ENCODE data around the gene HAAO.

HAAO gene

DNA sequence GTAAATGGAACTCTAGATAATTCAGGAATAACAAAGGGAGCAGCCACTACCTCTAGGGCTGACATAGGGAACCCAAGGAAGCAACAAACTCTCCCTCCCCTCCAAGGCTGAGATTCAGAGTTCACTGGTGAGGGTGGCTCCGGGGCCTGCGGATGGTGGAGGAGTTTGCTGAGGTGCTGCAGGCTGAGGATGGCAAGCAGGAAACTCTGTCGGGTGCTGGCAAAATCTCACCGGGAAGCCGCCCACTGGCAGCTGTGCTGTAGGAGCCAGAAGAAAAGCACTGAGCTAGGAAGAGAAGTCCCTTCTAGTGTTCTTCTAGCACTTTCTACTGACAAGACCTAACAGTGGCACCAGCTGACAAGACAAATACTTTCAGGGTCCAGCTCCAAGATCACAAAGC, 12.5 kb upstream of the HAAO start:
- H3K4me1 ChIP-seq (ENCODE audit: control insufficient read depth, insufficient read depth, low read depth, low read length), result peaks cover 3% of the 10 kb centered on the region
- H2AFZ ChIP-seq (ENCODE audit: low read depth, low read length), result no peak overlapping the region
- no peak overlapping the region for H3K4ac ChIP-seq (ENCODE audit: low read depth in 1 of 2, low read length in 2 of 2)
- peak overlapping the region; percentile 26 to 34 for H3K18ac ChIP-seq (ENCODE audit: low read depth in 1 of 2, low read length in 2 of 2)
- WGBS, result 77% methylated on average over 5 of the region's 5 CpGs
- no peaks in the 10 kb centered on the region for H3K79me1 ChIP-seq (replicated peaks; ENCODE audit: low read length, poor library complexity, severe bottlenecking)
- H3K27ac ChIP-seq (ENCODE audit: low read length, poor library complexity, severe bottlenecking), result no peak overlapping the region
- no peaks in the 10 kb centered on the region for H3K36me3 ChIP-seq (ENCODE audit: control insufficient read depth in 1 of 2, insufficient read depth in 2 of 2, low read depth in 1 of 2, low read length in 2 of 2)
- H2AK5ac ChIP-seq (ENCODE audit: low read length, severe bottlenecking), result no peak overlapping the region
- H3K23ac ChIP-seq (ENCODE audit: low read length in 2 of 2), result no peak overlapping the region
- H2BK15ac ChIP-seq (ENCODE audit: low read depth, poor library complexity, severe bottlenecking), result no peak overlapping the region
- no peaks in the 10 kb centered on the region for H3K9me3 ChIP-seq (ENCODE audit: control insufficient read depth, low read length)
- no peak overlapping the region for H3K4me2 ChIP-seq (ENCODE audit: low read length, poor library complexity, severe bottlenecking)
- no peak overlapping the region for H2BK12ac ChIP-seq (ENCODE audit: low read length in 2 of 2)
- no peak overlapping the region for H3K14ac ChIP-seq (ENCODE audit: low read length in 2 of 2)
- no peak overlapping the region for H3K9ac ChIP-seq (ENCODE audit: low read length)
- H2BK5ac ChIP-seq (ENCODE audit: low read depth, low read length, poor library complexity, severe bottlenecking), result no peak overlapping the region
- no peak overlapping the region for H2BK120ac ChIP-seq (ENCODE audit: low read depth, low read length)
- no peak overlapping the region for H4K91ac ChIP-seq (ENCODE audit: low read length)
- H3K4me3 ChIP-seq (ENCODE audit: insufficient read depth in 1 of 2, low read depth in 1 of 2, low read length in 2 of 2), result no peak overlapping the region
- no peaks in the 10 kb centered on the region for H3K27me3 ChIP-seq (ENCODE audit: control insufficient read depth in 1 of 2, insufficient read depth in 1 of 2, low read length in 2 of 2)
- DNase-seq, result no peak
- H4K8ac ChIP-seq (ENCODE audit: low read length), result no peak overlapping the region

DNA sequence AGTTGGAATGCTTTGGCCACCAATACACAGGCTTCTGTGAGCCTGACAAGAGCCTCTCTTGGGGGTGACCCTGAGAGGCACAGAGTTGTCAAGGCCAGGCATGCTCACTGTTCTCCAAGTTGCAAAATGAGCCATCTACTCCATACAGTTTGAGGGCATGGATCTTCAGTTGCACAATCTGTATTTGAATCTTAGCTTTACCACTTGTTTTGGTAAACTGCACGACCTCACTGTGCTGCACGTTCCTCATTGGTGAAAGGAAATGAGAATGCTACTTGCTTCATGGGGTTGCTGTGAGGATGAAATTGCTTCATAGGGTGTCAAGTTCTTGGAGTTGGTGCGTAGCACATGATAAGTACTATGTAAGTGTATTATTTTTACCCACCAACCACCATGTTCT, 12.0 kb upstream of the HAAO start:
- no peak overlapping the region for H3K27ac ChIP-seq (ENCODE audit: low read length, poor library complexity, severe bottlenecking)
- peak; percentile 88 for DNase-seq
- H3K23ac ChIP-seq (ENCODE audit: low read length in 2 of 2), result no peak overlapping the region
- no peak overlapping the region for H3K9ac ChIP-seq (ENCODE audit: low read length)
- no peak overlapping the region for H2BK12ac ChIP-seq (ENCODE audit: low read length in 2 of 2)
- no peaks in the 10 kb centered on the region for H3K79me1 ChIP-seq (replicated peaks; ENCODE audit: low read length, poor library complexity, severe bottlenecking)
- H3K36me3 ChIP-seq (ENCODE audit: control insufficient read depth in 1 of 2, insufficient read depth in 2 of 2, low read depth in 1 of 2, low read length in 2 of 2), result no peaks in the 10 kb centered on the region
- no peak overlapping the region for H2AFZ ChIP-seq (ENCODE audit: low read depth, low read length)
- 66% methylated on average over 2 of the region's 3 CpGs for WGBS
- no peak overlapping the region for H4K8ac ChIP-seq (ENCODE audit: low read length)
- no peaks in the 10 kb centered on the region for H3K9me3 ChIP-seq (ENCODE audit: control insufficient read depth, low read length)
- H3K4me1 ChIP-seq (ENCODE audit: control insufficient read depth, insufficient read depth, low read depth, low read length), result peaks cover 3% of the 10 kb centered on the region
- H2BK5ac ChIP-seq (ENCODE audit: low read depth, low read length, poor library complexity, severe bottlenecking), result no peak overlapping the region
- H3K14ac ChIP-seq (ENCODE audit: low read length in 2 of 2), result no peak overlapping the region
- no peak overlapping the region for H3K4ac ChIP-seq (ENCODE audit: low read depth in 1 of 2, low read length in 2 of 2)
- H2AK5ac ChIP-seq (ENCODE audit: low read length, severe bottlenecking), result no peak overlapping the region
- no peaks in the 10 kb centered on the region for H3K27me3 ChIP-seq (ENCODE audit: control insufficient read depth in 1 of 2, insufficient read depth in 1 of 2, low read length in 2 of 2)
- no peak overlapping the region for H4K91ac ChIP-seq (ENCODE audit: low read length)
- no peak overlapping the region for H3K18ac ChIP-seq (ENCODE audit: low read depth in 1 of 2, low read length in 2 of 2)
- H3K4me2 ChIP-seq (ENCODE audit: low read length, poor library complexity, severe bottlenecking), result no peak overlapping the region
- no peak overlapping the region for H3K4me3 ChIP-seq (ENCODE audit: insufficient read depth in 1 of 2, low read depth in 1 of 2, low read length in 2 of 2)
- no peak overlapping the region for H2BK120ac ChIP-seq (ENCODE audit: low read depth, low read length)
- no peak overlapping the region for H2BK15ac ChIP-seq (ENCODE audit: low read depth, poor library complexity, severe bottlenecking)

DNA sequence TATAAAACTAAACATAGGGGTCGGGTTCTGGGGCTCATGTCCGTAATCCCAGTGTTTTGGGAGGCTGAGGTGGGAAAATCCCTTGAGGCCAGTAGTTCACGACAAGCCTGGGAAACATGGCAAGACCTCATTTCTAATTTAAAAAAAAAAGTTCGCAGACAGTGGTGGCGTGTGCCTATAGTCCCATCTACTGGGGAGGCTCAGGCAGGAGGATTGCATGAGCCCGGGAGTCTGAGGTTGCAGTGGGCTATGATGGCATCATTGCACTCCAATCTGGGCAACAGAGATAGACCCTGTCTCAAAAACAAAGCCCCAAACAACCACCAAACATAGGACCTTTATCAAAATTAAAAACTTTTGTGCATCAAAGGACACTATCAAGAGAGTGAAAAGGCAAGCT, 9.8 kb upstream of the HAAO start:
- no peak overlapping the region for H2BK120ac ChIP-seq (ENCODE audit: low read depth, low read length)
- no peak overlapping the region for H2BK12ac ChIP-seq (ENCODE audit: low read length in 2 of 2)
- no peaks in the 10 kb centered on the region for H3K4me1 ChIP-seq (ENCODE audit: control insufficient read depth, insufficient read depth, low read depth, low read length)
- no peak overlapping the region for H3K14ac ChIP-seq (ENCODE audit: low read length in 2 of 2)
- H3K27ac ChIP-seq (ENCODE audit: low read length, poor library complexity, severe bottlenecking), result no peak overlapping the region
- no peak overlapping the region for H4K8ac ChIP-seq (ENCODE audit: low read length)
- no peak overlapping the region for H2BK15ac ChIP-seq (ENCODE audit: low read depth, poor library complexity, severe bottlenecking)
- no peak overlapping the region for H2AFZ ChIP-seq (ENCODE audit: low read depth, low read length)
- no peak overlapping the region for H2BK5ac ChIP-seq (ENCODE audit: low read depth, low read length, poor library complexity, severe bottlenecking)
- no peak for DNase-seq
- no peak overlapping the region for H3K4ac ChIP-seq (ENCODE audit: low read depth in 1 of 2, low read length in 2 of 2)
- H3K36me3 ChIP-seq (ENCODE audit: control insufficient read depth in 1 of 2, insufficient read depth in 2 of 2, low read depth in 1 of 2, low read length in 2 of 2), result no peaks in the 10 kb centered on the region
- no peaks in the 10 kb centered on the region for H3K9me3 ChIP-seq (ENCODE audit: control insufficient read depth, low read length)
- no peak overlapping the region for H3K9ac ChIP-seq (ENCODE audit: low read length)
- H3K4me2 ChIP-seq (ENCODE audit: low read length, poor library complexity, severe bottlenecking), result no peak overlapping the region
- H3K18ac ChIP-seq (ENCODE audit: low read depth in 1 of 2, low read length in 2 of 2), result no peak overlapping the region
- no peak overlapping the region for H3K4me3 ChIP-seq (ENCODE audit: insufficient read depth in 1 of 2, low read depth in 1 of 2, low read length in 2 of 2)
- no peak overlapping the region for H4K91ac ChIP-seq (ENCODE audit: low read length)
- 95% methylated on average over 6 of the region's 6 CpGs for WGBS
- no peak overlapping the region for H3K23ac ChIP-seq (ENCODE audit: low read length in 2 of 2)
- no peaks in the 10 kb centered on the region for H3K27me3 ChIP-seq (ENCODE audit: control insufficient read depth in 1 of 2, insufficient read depth in 1 of 2, low read length in 2 of 2)
- H3K79me1 ChIP-seq (replicated peaks; ENCODE audit: low read length, poor library complexity, severe bottlenecking), result no peaks in the 10 kb centered on the region
- no peak overlapping the region for H2AK5ac ChIP-seq (ENCODE audit: low read length, severe bottlenecking)

DNA sequence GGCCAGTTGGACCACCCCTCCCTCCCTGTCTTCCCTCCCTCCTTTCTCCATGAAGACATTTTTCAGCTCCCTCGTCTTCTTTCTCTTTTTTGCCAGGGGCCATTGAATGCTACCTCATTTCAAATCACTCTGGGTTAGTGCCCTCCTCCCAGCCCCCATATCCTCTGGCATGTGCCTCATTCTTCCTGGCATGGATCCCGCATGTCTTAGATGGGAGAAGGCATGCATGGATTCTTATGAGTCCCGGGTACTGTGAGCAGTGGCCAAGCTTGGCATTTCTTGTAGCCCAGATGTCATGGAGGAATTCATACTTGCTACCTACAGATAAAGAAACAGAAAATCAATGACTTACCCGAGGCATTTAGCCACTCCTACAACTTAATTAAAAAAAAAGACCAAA, 9.0 kb upstream of the HAAO start:
- H2AK5ac ChIP-seq (ENCODE audit: low read length, severe bottlenecking), result no peak overlapping the region
- H2BK15ac ChIP-seq (ENCODE audit: low read depth, poor library complexity, severe bottlenecking), result no peak overlapping the region
- no peaks in the 10 kb centered on the region for H3K4me1 ChIP-seq (ENCODE audit: control insufficient read depth, insufficient read depth, low read depth, low read length)
- DNase-seq, result no peak
- H2BK12ac ChIP-seq (ENCODE audit: low read length in 2 of 2), result no peak overlapping the region
- no peak overlapping the region for H2BK120ac ChIP-seq (ENCODE audit: low read depth, low read length)
- H3K27me3 ChIP-seq (ENCODE audit: control insufficient read depth in 1 of 2, insufficient read depth in 1 of 2, low read length in 2 of 2), result no peaks in the 10 kb centered on the region
- H2BK5ac ChIP-seq (ENCODE audit: low read depth, low read length, poor library complexity, severe bottlenecking), result no peak overlapping the region
- no peak overlapping the region for H2AFZ ChIP-seq (ENCODE audit: low read depth, low read length)
- no peaks in the 10 kb centered on the region for H3K79me1 ChIP-seq (replicated peaks; ENCODE audit: low read length, poor library complexity, severe bottlenecking)
- no peak overlapping the region for H4K91ac ChIP-seq (ENCODE audit: low read length)
- no peak overlapping the region for H4K8ac ChIP-seq (ENCODE audit: low read length)
- no peaks in the 10 kb centered on the region for H3K36me3 ChIP-seq (ENCODE audit: control insufficient read depth in 1 of 2, insufficient read depth in 2 of 2, low read depth in 1 of 2, low read length in 2 of 2)
- H3K4me3 ChIP-seq (ENCODE audit: insufficient read depth in 1 of 2, low read depth in 1 of 2, low read length in 2 of 2), result no peak overlapping the region
- no peak overlapping the region for H3K14ac ChIP-seq (ENCODE audit: low read length in 2 of 2)
- no peak overlapping the region for H3K4me2 ChIP-seq (ENCODE audit: low read length, poor library complexity, severe bottlenecking)
- H3K18ac ChIP-seq (ENCODE audit: low read depth in 1 of 2, low read length in 2 of 2), result no peak overlapping the region
- no peak overlapping the region for H3K9ac ChIP-seq (ENCODE audit: low read length)
- H3K4ac ChIP-seq (ENCODE audit: low read depth in 1 of 2, low read length in 2 of 2), result no peak overlapping the region
- WGBS, result 94% methylated on average over 4 of the region's 4 CpGs
- H3K9me3 ChIP-seq (ENCODE audit: control insufficient read depth, low read length), result no peaks in the 10 kb centered on the region
- no peak overlapping the region for H3K27ac ChIP-seq (ENCODE audit: low read length, poor library complexity, severe bottlenecking)
- H3K23ac ChIP-seq (ENCODE audit: low read length in 2 of 2), result no peak overlapping the region
